Panc1 (cell line): ENCODE measurements around the gene VIM. TPM values are rescaled to one million over a fixed set of nuclear protein-coding genes. Genes with fewer than 3 reads are reported as not detected.

Source experiments
- ATAC-seq: fragments of 200-7000 bp; cut with Tn5 transposase; 2 replicates; pipeline ENCODE4 v1.9.1; 2020; ENCODE audit warnings: mild to moderate bottlenecking, moderate library complexity
- BruUV-seq: library from RNA; stranded (reverse); fragments of 400-500 nt; replicated peaks from 2 replicates; lab custom pipeline; 2021; lab: Mats Ljungman, UMichigan
- CTCF ChIA-PET: fragments of 300-600 bp; sonication (Branson Sonifier 250); formaldehyde crosslinking; loops from one replicate; lab custom pipeline; 2022; ENCODE audit warnings: antibody characterized with exemption; lab: Charles Lee
- POLR2A ChIA-PET: fragments of 300-600 bp; sonication (Branson Sonifier 250); formaldehyde crosslinking; loops from one replicate; lab custom pipeline; 2022; ENCODE audit warnings: antibody characterized with exemption; lab: Charles Lee
- DNase-seq: peaks from one replicate; pipeline ENCODE4 v3.0.0-alpha.2; 2010; ENCODE audit warnings: low read depth, low spot score
- H3K27ac ChIP-seq: 2 replicates; pipeline ENCODE4 v1.5.1; 2011; ENCODE audit warnings: mild to moderate bottlenecking, low read length, inconsistent platforms
- H3K27me3 ChIP-seq: fragments of 200-500 bp; sonication (Bioruptor generic); 2 replicates; pipeline ENCODE4 v1.6.0; 2014; ENCODE audit warnings: low read length, inconsistent platforms; ENCODE audit not compliant: control insufficient read depth, insufficient read depth
- H3K36me3 ChIP-seq: fragments of 200-500 bp; sonication (Bioruptor generic); 2 replicates; pipeline ENCODE4 v1.5.1; 2014; ENCODE audit warnings: inconsistent platforms, mild to moderate bottlenecking, low read length, moderate library complexity; ENCODE audit not compliant: control insufficient read depth, insufficient read depth
- H3K4me1 ChIP-seq: 2 replicates; pipeline ENCODE4 v1.5.1; 2011; ENCODE audit warnings: inconsistent platforms, mild to moderate bottlenecking, low read length, moderate library complexity; ENCODE audit not compliant: control insufficient read depth, insufficient read depth
- H3K4me3 ChIP-seq, 2 experiments: 2 replicates each; pipeline ENCODE4 v1.5.1; 2011 to 2012; ENCODE audit warnings: low read depth in 2 of 2, low read length in 2 of 2, mild to moderate bottlenecking in 2 of 2, inconsistent platforms in 1 of 2, moderate library complexity in 1 of 2
- H3K9me3 ChIP-seq: fragments of 200-500 bp; sonication (Bioruptor generic); 2 replicates; pipeline ENCODE4 v1.5.1; 2014; ENCODE audit warnings: low read depth, mild to moderate bottlenecking, inconsistent platforms, low read length, moderate library complexity; ENCODE audit not compliant: control insufficient read depth, insufficient read depth
- CTCF ChIP-seq: fragments of 450-650 bp; IDR thresholded peaks from 2 replicates; pipeline ENCODE4 v1.5.1; 2017; ENCODE audit warnings: mild to moderate bottlenecking
- REST ChIP-seq, 2 experiments: IDR thresholded peaks; 2 replicates each; pipeline ENCODE4 v1.6.1; 2011 to 2012; ENCODE audit warnings: low read depth in 2 of 2, control low read depth in 1 of 2, low read length in 1 of 2, mild to moderate bottlenecking in 1 of 2, moderate library complexity in 1 of 2; ENCODE audit not compliant: insufficient read depth in 1 of 2
- SIN3A ChIP-seq: IDR thresholded peaks from 2 replicates; pipeline ENCODE4 v1.6.1; 2012; ENCODE audit warnings: low read depth, mild to moderate bottlenecking, low read length, moderate library complexity, borderline replicate concordance; ENCODE audit not compliant: insufficient read depth
- TCF7L2 ChIP-seq: IDR thresholded peaks from 2 replicates; pipeline ENCODE4 v1.6.1; 2011; ENCODE audit warnings: mild to moderate bottlenecking, low read depth, low read length, inconsistent platforms
- in situ Hi-C: cut with HindIII; loops from 2 replicates; pipeline ENCODE4 v1.10.0; 2016; ENCODE audit warnings: low sequenced_read_pairs, low pct_unique_long_range_greater_than_20kb
- intact Hi-C: fragments of 100-400 bp; cut with micrococcal nuclease; formaldehyde crosslinking; loops from one replicate; pipeline ENCODE4 v1.10.0; 2022; ENCODE audit not compliant: unreplicated experiment
- total RNA-seq: library from RNA; stranded (reverse); gene quantifications from one replicate; pipeline ENCODE4 v1.2.1, GENCODE V29; 2021; ENCODE audit not compliant: unreplicated experiment

Gene VIM
- total RNA-seq, 1 experiment from 2014 or later = 3,436 TPM

GRCh38 chr10:17262502-17262901 is 34.5 kb downstream of the VIM start:
- no peaks in the 10 kb centered on the region for H3K27me3 ChIP-seq
- ChIA-PET CTCF (no interaction called here), POLR2A (no interaction called here)
- no peak for TF ChIP-seq REST (IDR thresholded peaks at IDR 0.05; ENCODE audit: insufficient read depth in 1 of 2, low read depth in 2 of 2, low read length in 1 of 2)
- no peak for TF ChIP-seq CTCF
- TF ChIP-seq TCF7L2 = no peak
- H3K27ac ChIP-seq = no peak overlapping the region
- H3K4me1 ChIP-seq = no peaks in the 10 kb centered on the region
- no TSS peak for BruUV-seq
- H3K36me3 ChIP-seq = no peaks in the 10 kb centered on the region
- DNase-seq = no peak
- no peak for ATAC-seq
- intact Hi-C loops (no loop called here), in situ Hi-C loops (no loop called here)
- peaks cover 18% of the 10 kb centered on the region; the same call in 1 of the 2 replicates for H3K9me3 ChIP-seq
- H3K4me3 ChIP-seq = no peak overlapping the region

GRCh38 chr10:17263580-17263979 is 35.5 kb downstream of the VIM start:
- ATAC-seq = no peak
- no peaks in the 10 kb centered on the region for H3K4me1 ChIP-seq
- CTCF ChIA-PET = no interaction called here
- peaks cover 18% of the 10 kb centered on the region; the same call in 1 of the 2 replicates for H3K9me3 ChIP-seq
- no TSS peak for BruUV-seq
- H3K27me3 ChIP-seq = no peaks in the 10 kb centered on the region
- H3K4me3 ChIP-seq = no peak overlapping the region
- intact Hi-C loops (no loop called here), in situ Hi-C loops (no loop called here)
- no peak overlapping the region for H3K27ac ChIP-seq
- no peak for TF ChIP-seq CTCF
- no peak for TF ChIP-seq SIN3A
- no peak for TF ChIP-seq REST (IDR thresholded peaks at IDR 0.05; ENCODE audit: insufficient read depth in 1 of 2, low read depth in 2 of 2, low read length in 1 of 2)
- H3K36me3 ChIP-seq = no peaks in the 10 kb centered on the region
- POLR2A ChIA-PET = no interaction called here
- DNase-seq = no peak
